Keratinocyte (primary cell): ENCODE data around the gene DMD. TPM values are rescaled to one million over a fixed set of nuclear protein-coding genes. Genes with fewer than 3 reads are reported as not detected.

Source experiments
- DNase-seq: peaks from one replicate; pipeline ENCODE4 v3.0.0-alpha.2; 2011; ENCODE audit warnings: low read depth, missing footprints, low spot score
- FAIRE-seq: peaks from 2 replicates; lab custom pipeline; 2011; peaks lifted over from hg19 to GRCh38; lab: Jason Lieb, UNC
- H2AFZ ChIP-seq: 2 replicates; pipeline ENCODE4 v1.6.0; 2012; ENCODE audit warnings: low read length, control low read depth, inconsistent platforms; ENCODE audit not compliant: control insufficient read depth
- H3K27ac ChIP-seq: 2 replicates; pipeline ENCODE4 v1.5.1; 2011; ENCODE audit warnings: low read length; ENCODE audit not compliant: control insufficient read depth, insufficient read depth
- H3K27me3 ChIP-seq: 3 replicates; pipeline ENCODE4 v1.6.0; 2011; ENCODE audit warnings: low read length; ENCODE audit not compliant: control insufficient read depth, insufficient read depth; ENCODE audit errors: extremely low read depth
- H3K36me3 ChIP-seq, 2 experiments: 2 replicates in 1 of 2; 3 replicates in 1 of 2; pipeline ENCODE4 v1.5.1; 2011; ENCODE audit warnings: low read length in 2 of 2, mild to moderate bottlenecking in 1 of 2; ENCODE audit not compliant: control insufficient read depth in 2 of 2, insufficient read depth in 2 of 2; ENCODE audit errors: extremely low read depth in 1 of 2
- H3K4me1 ChIP-seq: 3 replicates; pipeline ENCODE4 v1.5.1; 2011; ENCODE audit warnings: low read length; ENCODE audit not compliant: control insufficient read depth, insufficient read depth; ENCODE audit errors: extremely low read depth
- H3K4me2 ChIP-seq: 3 replicates; pipeline ENCODE4 v1.6.0; 2011; ENCODE audit warnings: low read depth, low read length; ENCODE audit not compliant: control insufficient read depth, insufficient read depth; ENCODE audit errors: extremely low read depth
- H3K4me3 ChIP-seq, 3 experiments: fragments of 200-600 bp in 1 of 3; sonication (generic) in 1 of 3; 2 replicates in 2 of 3; 3 replicates in 1 of 3; pipeline ENCODE4 v1.5.1; 2011 to 2016; ENCODE audit warnings: low read length in 3 of 3, mild to moderate bottlenecking in 3 of 3, control low read depth in 2 of 3, inconsistent platforms in 1 of 3, low read depth in 1 of 3, mixed read lengths in 1 of 3, mixed run types in 1 of 3, moderate library complexity in 1 of 3; ENCODE audit not compliant: control insufficient read depth in 2 of 3, insufficient read depth in 2 of 3; ENCODE audit errors: extremely low read depth in 1 of 3
- H3K79me2 ChIP-seq: 2 replicates; pipeline ENCODE4 v1.6.0; 2012; ENCODE audit warnings: low read length; ENCODE audit not compliant: control insufficient read depth, insufficient read depth
- H3K9ac ChIP-seq: 3 replicates; pipeline ENCODE4 v1.6.0; 2011; ENCODE audit warnings: low read length; ENCODE audit not compliant: control insufficient read depth, insufficient read depth; ENCODE audit errors: extremely low read depth
- H3K9me1 ChIP-seq: 3 replicates; pipeline ENCODE4 v1.6.0; 2011; ENCODE audit warnings: low read length; ENCODE audit not compliant: control insufficient read depth, insufficient read depth; ENCODE audit errors: extremely low read depth
- H3K9me3 ChIP-seq: 2 replicates; pipeline ENCODE4 v1.5.1; 2012; ENCODE audit warnings: low read depth, low read length; ENCODE audit not compliant: control insufficient read depth
- H4K20me1 ChIP-seq: 3 replicates; pipeline ENCODE4 v1.6.0; 2011; ENCODE audit warnings: low read length; ENCODE audit not compliant: control insufficient read depth, insufficient read depth; ENCODE audit errors: extremely low read depth
- CTCF ChIP-seq, 3 experiments: IDR thresholded peaks in 1 of 3; conservative IDR thresholded peaks in 1 of 3; optimal IDR thresholded peaks in 1 of 3; 2 replicates in 2 of 3; 3 replicates in 1 of 3; pipeline versions ENCODE3 to v1.5.1; 2011; ENCODE audit warnings: low read length in 3 of 3, mild to moderate bottlenecking in 3 of 3, moderate library complexity in 2 of 3, control low read depth in 1 of 3, inconsistent platforms in 1 of 3; ENCODE audit not compliant: insufficient read depth in 2 of 3; ENCODE audit errors: extremely low read depth in 1 of 3
- EZH2 ChIP-seq: IDR thresholded peaks from one replicate; pipeline ENCODE4 v1.6.1; 2012; ENCODE audit warnings: inconsistent platforms, mild to moderate bottlenecking, low read length, moderate library complexity
- dilution Hi-C: fragments of 300-500 bp; cut with MboI; formaldehyde crosslinking; loops from one replicate; pipeline ENCODE4 v1.7.0; 2020; ENCODE audit warnings: low sequenced_read_pairs; ENCODE audit not compliant: extremely low pct_ligation_motif_present
- polyA plus RNA-seq, 5 experiments: library from polyadenylated mRNA; depleted of rRNA in 3 of 5; stranded (reverse) in 3 of 5; stranded (forward) in 1 of 5; unstranded in 1 of 5; fragments of >200 nt; gene quantifications; 1 replicate in 1 of 5; 2 replicates in 3 of 5; 3 replicates in 1 of 5; pipeline versions ENCODE4 v1.2.1 to v1.2.3, GENCODE V29; 2011 to 2012; ENCODE audit warnings: missing spikeins in 2 of 5, low read depth in 1 of 5, low replicate concordance in 1 of 5

DMD gene
- polyA plus RNA-seq, 1 donor (not counting 4 experiments of a cell fraction or from before 2014, with no cell fraction given): 8.9 TPM

DNA sequence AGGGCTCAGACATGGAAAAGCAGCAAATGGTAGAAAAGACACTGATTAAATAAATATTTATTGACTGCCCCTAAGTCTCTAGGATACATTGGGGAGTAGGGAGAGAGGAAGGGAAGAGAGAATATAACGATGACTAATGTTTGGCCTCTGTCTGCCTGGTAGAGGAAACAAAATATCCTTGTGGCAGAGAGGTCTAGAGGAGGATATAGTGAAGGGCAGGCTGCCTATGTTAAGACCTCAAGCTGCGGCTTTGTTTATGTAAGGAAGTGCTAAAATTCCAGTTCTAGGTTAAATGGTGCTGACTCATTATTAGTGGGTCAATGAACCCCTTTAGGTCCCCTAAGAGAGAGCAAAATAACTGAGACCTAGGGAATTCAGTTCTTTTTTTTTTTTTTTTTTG, 1712.2 kb downstream of the DMD start:
- no peaks in the 10 kb centered on the region for H4K20me1 ChIP-seq
- no peaks in the 10 kb centered on the region for H3K36me3 ChIP-seq
- no peaks in the 10 kb centered on the region for H3K4me1 ChIP-seq
- no peak for TF ChIP-seq EZH2
- no peak for TF ChIP-seq CTCF (optimal IDR thresholded peaks at IDR 0.05 in 1 of 3, IDR thresholded peaks at IDR 0.05 in 1 of 3, conservative IDR thresholded peaks at IDR 0.05 in 1 of 3; ENCODE audit: extremely low read depth in 1 of 3, insufficient read depth in 2 of 3, low read length in 3 of 3)
- H3K9me3 ChIP-seq: no peaks in the 10 kb centered on the region
- DNase-seq (no peak), FAIRE-seq (no peak)
- H3K27me3 ChIP-seq: no peaks in the 10 kb centered on the region
- dilution Hi-C loops: no loop called here
- H3K9me1 ChIP-seq: no peaks in the 10 kb centered on the region
- no peak overlapping the region for H3K4me3 ChIP-seq
- no peak overlapping the region for H3K9ac ChIP-seq
- H2AFZ ChIP-seq: no peak overlapping the region
- H3K4me2 ChIP-seq: no peak overlapping the region
- no peaks in the 10 kb centered on the region for H3K79me2 ChIP-seq
- no peak overlapping the region for H3K27ac ChIP-seq

GRCh38 chrX:31497086-31497485, 1714.3 kb downstream of the DMD start:
- no peak for TF ChIP-seq CTCF (optimal IDR thresholded peaks at IDR 0.05 in 1 of 3, IDR thresholded peaks at IDR 0.05 in 1 of 3, conservative IDR thresholded peaks at IDR 0.05 in 1 of 3; ENCODE audit: extremely low read depth in 1 of 3, insufficient read depth in 2 of 3, low read length in 3 of 3)
- TF ChIP-seq EZH2: no peak
- no peaks in the 10 kb centered on the region for H4K20me1 ChIP-seq
- no peak overlapping the region for H3K4me3 ChIP-seq
- H3K9me1 ChIP-seq: no peaks in the 10 kb centered on the region
- no peak for FAIRE-seq
- H3K27me3 ChIP-seq: no peaks in the 10 kb centered on the region
- no peak overlapping the region for H3K27ac ChIP-seq
- H3K4me1 ChIP-seq: no peaks in the 10 kb centered on the region
- H3K4me2 ChIP-seq: no peak overlapping the region
- no peak overlapping the region for H2AFZ ChIP-seq
- dilution Hi-C loops: no loop called here
- no peak for DNase-seq
- no peaks in the 10 kb centered on the region for H3K36me3 ChIP-seq
- no peaks in the 10 kb centered on the region for H3K79me2 ChIP-seq
- H3K9me3 ChIP-seq: no peaks in the 10 kb centered on the region
- no peak overlapping the region for H3K9ac ChIP-seq
